GM12878 (cell line): Measurements from ENCODE around the gene PHACTR1. TPM values are rescaled to one million over a fixed set of nuclear protein-coding genes. Genes with fewer than 3 reads are reported as not detected.

Experiments used
- ATAC-seq: fragments of 200-7000 bp; cut with Tn5 transposase; 3 replicates; pipeline ENCODE4 v1.9.1; 2020; ENCODE audit warnings: mild to moderate bottlenecking, moderate library complexity
- BruUV-seq: library from RNA; stranded (reverse); fragments of 400-500 nt; replicated peaks from 2 replicates; lab custom pipeline; 2021; lab: Mats Ljungman, UMichigan
- CTCF ChIA-PET: fragments of 300-600 bp; sonication (Branson Sonifier 250); formaldehyde crosslinking; extraction: SDS; loops from one replicate; lab custom pipeline; 2021; ENCODE audit warnings: inconsistent platforms; lab: Yijun Ruan, JAX
- POLR2A ChIA-PET: fragments of 350-600 bp; formaldehyde crosslinking; extraction: SDS; loops from one replicate; lab custom pipeline; 2021; ENCODE audit warnings: inconsistent platforms; lab: Charles Lee
- RAD21 ChIA-PET: fragments of 300-600 bp; sonication (Branson Sonifier 250); formaldehyde crosslinking; loops from one replicate; lab custom pipeline; 2023; ENCODE audit warnings: antibody characterized with exemption; ENCODE audit not compliant: unreplicated experiment; lab: Charles Lee
- SMC1A ChIA-PET: fragments of 300-600 bp; sonication (Branson Sonifier 250); formaldehyde crosslinking; loops from one replicate; lab custom pipeline; 2023; ENCODE audit not compliant: unreplicated experiment, uncharacterized antibody; lab: Charles Lee
- DNase-seq: peaks from one replicate; pipeline ENCODE4 v3.0.0-alpha.2; 2011; ENCODE audit warnings: low read depth, low spot score
- FAIRE-seq: peaks from 3 replicates; lab custom pipeline; 2011; peaks lifted over from hg19 to GRCh38; lab: Jason Lieb, UNC
- H2AFZ ChIP-seq: 2 replicates; pipeline ENCODE4 v1.6.0; 2011; ENCODE audit warnings: low read depth, low read length, control low read depth; ENCODE audit not compliant: control insufficient read depth
- H3K27ac ChIP-seq: 2 replicates; pipeline ENCODE4 v1.5.1; 2011; ENCODE audit warnings: control low read depth; ENCODE audit not compliant: control insufficient read depth, insufficient read depth
- H3K27me3 ChIP-seq, 2 experiments: replicated peaks in 1 of 2; 2 replicates each; pipeline versions ENCODE4 v1.6.0 to v1.6.1; 2011; ENCODE audit warnings: low read length in 1 of 2; ENCODE audit not compliant: control insufficient read depth in 2 of 2, insufficient read depth in 2 of 2
- H3K36me3 ChIP-seq, 2 experiments: 2 replicates each; pipeline ENCODE4 v1.5.1; 2011; ENCODE audit warnings: low read length in 1 of 2; ENCODE audit not compliant: control insufficient read depth in 2 of 2, insufficient read depth in 2 of 2
- H3K4me1 ChIP-seq: 2 replicates; pipeline ENCODE4 v1.6.1; 2011; ENCODE audit warnings: mild to moderate bottlenecking, low read length, moderate library complexity, mixed read lengths; ENCODE audit not compliant: control insufficient read depth, insufficient read depth
- H3K4me2 ChIP-seq: 2 replicates; pipeline ENCODE4 v1.6.0; 2011; ENCODE audit warnings: control low read depth; ENCODE audit not compliant: control insufficient read depth, insufficient read depth
- H3K4me3 ChIP-seq: fragments of 200-600 bp; sonication (generic); 2 replicates; pipeline ENCODE4 v1.5.1; 2016
- H3K79me2 ChIP-seq: 2 replicates; pipeline ENCODE4 v1.6.0; 2011; ENCODE audit warnings: low read length; ENCODE audit not compliant: control insufficient read depth, insufficient read depth
- H3K9ac ChIP-seq: 2 replicates; pipeline ENCODE4 v1.8.0; 2011; ENCODE audit warnings: low read length, control low read depth, mixed read lengths; ENCODE audit not compliant: control insufficient read depth, insufficient read depth
- H3K9me3 ChIP-seq: replicated peaks from 3 replicates; pipeline ENCODE4 v1.5.1; 2011; ENCODE audit warnings: mild to moderate bottlenecking, low read length; ENCODE audit not compliant: control insufficient read depth, insufficient read depth
- H4K20me1 ChIP-seq: 2 replicates; pipeline ENCODE4 v1.6.0; 2011; ENCODE audit not compliant: control insufficient read depth, insufficient read depth
- E4F1 ChIP-seq: fragments of 450-650 bp; IDR thresholded peaks from 2 replicates; pipeline ENCODE4 v1.6.1; 2018; ENCODE audit warnings: borderline replicate concordance, mild to moderate bottlenecking; ENCODE audit not compliant: partially characterized antibody
- GABPA ChIP-seq: IDR thresholded peaks from 2 replicates; pipeline ENCODE4 v1.6.1; 2014; ENCODE audit warnings: antibody characterized with exemption, low read depth, mild to moderate bottlenecking, inconsistent platforms
- HCFC1 ChIP-seq: fragments of 150-350 bp; IDR thresholded peaks from 2 replicates; pipeline ENCODE4 v1.6.1; 2014; ENCODE audit warnings: low read length
- HSF1 ChIP-seq: fragments of 150-350 bp; IDR thresholded peaks from 2 replicates; pipeline ENCODE4 v1.6.1; 2014; ENCODE audit warnings: mild to moderate bottlenecking, low read depth, low read length
- JUND ChIP-seq: IDR thresholded peaks from 2 replicates; pipeline ENCODE4 v1.6.1; 2012; ENCODE audit warnings: low read depth, mild to moderate bottlenecking, low read length, improper control_type of control experiment, moderate library complexity
- KAT2A ChIP-seq: conservative IDR thresholded peaks from 2 replicates; pipeline ENCODE4 v1.6.1; 2011; ENCODE audit warnings: low read depth, low read length; ENCODE audit not compliant: control insufficient read depth
- NBN ChIP-seq: fragments of 450-650 bp; IDR thresholded peaks from 2 replicates; pipeline ENCODE4 v1.6.1; 2016
- NFXL1 ChIP-seq: fragments of 450-650 bp; IDR thresholded peaks from 2 replicates; pipeline ENCODE4 v1.6.1; 2017; ENCODE audit warnings: antibody characterized with exemption, mild to moderate bottlenecking, borderline replicate concordance
- RB1 ChIP-seq: fragments of 450-650 bp; formaldehyde crosslinking; IDR thresholded peaks from 2 replicates; pipeline ENCODE4 v1.6.1; 2017; ENCODE audit warnings: mild to moderate bottlenecking, borderline replicate concordance
- TBL1XR1 ChIP-seq: IDR thresholded peaks from 2 replicates; pipeline ENCODE4 v1.6.1; 2012; ENCODE audit warnings: low read depth, low read length, improper control_type of control experiment
- TCF12 ChIP-seq: IDR thresholded peaks from 2 replicates; pipeline ENCODE4 v1.6.1; 2011; ENCODE audit warnings: low read depth, mild to moderate bottlenecking, low read length
- USF1 ChIP-seq: IDR thresholded peaks from 2 replicates; pipeline ENCODE4 v1.6.1; 2011; ENCODE audit warnings: borderline replicate concordance, low read depth, mild to moderate bottlenecking, moderate library complexity, mixed read lengths, low read length; ENCODE audit not compliant: insufficient read depth; ENCODE audit errors: extremely low read length
- ZNF217 ChIP-seq: fragments of 450-650 bp; IDR thresholded peaks from 2 replicates; pipeline ENCODE4 v1.6.1; 2017; ENCODE audit warnings: antibody characterized with exemption, mild to moderate bottlenecking
- ZNF274 ChIP-seq: IDR thresholded peaks from one replicate; pipeline ENCODE4 v1.8.0; 2011; ENCODE audit not compliant: insufficient read length, insufficient read depth
- WGBS: methylation state at CpG from one replicate; pipeline ENCODE4 v1.1.6; 2016; ENCODE audit warnings: low lambda C conversion rate; ENCODE audit not compliant: insufficient replicate concordance, insufficient coverage; ENCODE audit errors: missing lambda C conversion rate; 5-methylcytosine and 5-hydroxymethylcytosine counted together
- in situ Hi-C: fragments of 300-500 bp; cut with MboI; formaldehyde crosslinking; loops from 9 replicates; pipeline ENCODE4 v1.14.3; 2018; ENCODE audit warnings: mixed read lengths
- intact Hi-C: fragments of 100-400 bp; cut with micrococcal nuclease; formaldehyde crosslinking; loops from one replicate; pipeline ENCODE4 v1.14.2; 2022; ENCODE audit not compliant: unreplicated experiment
- polyA plus RNA-seq, 11 experiments: library from polyadenylated mRNA; depleted of rRNA in 4 of 11; unstranded in 6 of 11; stranded (reverse) in 5 of 11; fragments of >200 nt; fragmentation: Nextera tagmentation in 4 of 11; fragmentation: Illumina TruSeq in 1 of 11; extraction: Ambion mirVana in 4 of 11; extraction: Trizol in 1 of 11; gene quantifications; 1 replicate in 1 of 11; 2 replicates in 10 of 11; pipeline versions ENCODE4 v1.2.1 to v1.2.3, GENCODE V29; 2011 to 2016; ENCODE audit warnings: inconsistent platforms in 2 of 11, missing spikeins in 2 of 11, low read depth in 1 of 11
- total RNA-seq, 4 experiments: library from RNA; depleted of rRNA in 3 of 4; stranded (reverse); fragments of >200 nt in 3 of 4; fragmentation: Illumina TruSeq in 1 of 4; extraction: Trizol in 1 of 4; gene quantifications; 2 replicates each; pipeline versions ENCODE4 v1.2.1 to v1.2.3, GENCODE V29; 2013 to 2021

PHACTR1 gene
- total and polyA plus RNA-seq, 10 of the 15 experiments (the other 5 are each of a cell fraction or from before 2014, with no cell fraction given) = 34.2 to 94.6 (median 62.3) TPM

GRCh38 chr6:13027207-13027606 is 310.6 kb downstream of the PHACTR1 start:
- SMC1A ChIA-PET = no interaction called here
- no peak for DNase-seq
- H3K27ac ChIP-seq = no peak overlapping the region
- H3K9me3 ChIP-seq = no peaks in the 10 kb centered on the region
- H3K9ac ChIP-seq = no peak overlapping the region
- no peaks in the 10 kb centered on the region for H3K4me1 ChIP-seq
- H4K20me1 ChIP-seq = no peaks in the 10 kb centered on the region
- peaks cover 0 to 4% of the 10 kb centered on the region in 2 experiments; a peak in 3 of 4 replicates for H3K27me3 ChIP-seq
- no TSS peak for BruUV-seq
- H2AFZ ChIP-seq = no peak overlapping the region
- in situ Hi-C loops (no loop called here), intact Hi-C loops (no loop called here)
- CTCF ChIA-PET = no interaction called here
- no peaks in the 10 kb centered on the region for H3K79me2 ChIP-seq
- no peak overlapping the region for H3K4me3 ChIP-seq
- POLR2A ChIA-PET = no interaction called here
- H3K4me2 ChIP-seq = no peak overlapping the region
- 0% methylated on average over 2 of the region's 2 CpGs for WGBS
- TF ChIP-seq ZNF217 (no peak), RB1 (no peak), ZNF274 (no peak), NFXL1 (no peak), GABPA (no peak), JUND (no peak), KAT2A (no peak), NBN (no peak), E4F1 (no peak), HSF1 (no peak), USF1 (no peak), HCFC1 (no peak), TCF12 (no peak), TBL1XR1 (no peak)
- FAIRE-seq = no peak
- RAD21 ChIA-PET = no interaction called here
- ATAC-seq = no peak
- H3K36me3 ChIP-seq = no peaks in the 10 kb centered on the region
